HL-60 (cell line): ENCODE measurements around the gene CYTH1.

Source experiments
- DNase-seq, 2 experiments: peaks; one replicate each; pipeline ENCODE4 v3.0.0-alpha.2; 2010 to 2020; ENCODE audit warnings: low read depth in 1 of 2, low spot score in 1 of 2
- H3K27ac ChIP-seq: fragments of 250-450 bp; sonication (Bioruptor Pico); replicated peaks from 2 replicates; pipeline ENCODE4 v1.5.1; 2020; ENCODE audit warnings: mild to moderate bottlenecking, moderate library complexity
- H3K27me3 ChIP-seq: fragments of 250-450 bp; sonication (Bioruptor Pico); 2 replicates; pipeline ENCODE4 v1.5.1; 2021; ENCODE audit warnings: mild to moderate bottlenecking, moderate library complexity; ENCODE audit not compliant: insufficient read depth, poor library complexity, severe bottlenecking
- H3K4me3 ChIP-seq: replicated peaks from 2 replicates; pipeline ENCODE4 v1.5.1; 2011; ENCODE audit warnings: mild to moderate bottlenecking, control low read depth, low read length; ENCODE audit not compliant: insufficient read depth
- CTCF ChIP-seq: IDR thresholded peaks from one replicate; pipeline ENCODE4 v1.5.1; 2011; ENCODE audit warnings: low read length, control low read depth, inconsistent platforms; ENCODE audit not compliant: insufficient read depth
- GABPA ChIP-seq: IDR thresholded peaks from 2 replicates; pipeline ENCODE4 v1.6.1; 2012; ENCODE audit warnings: low read depth
- POLR2AphosphoS5 ChIP-seq: IDR thresholded peaks from 2 replicates; pipeline ENCODE4 v1.6.1; 2012; ENCODE audit warnings: low read depth
- REST ChIP-seq: IDR thresholded peaks from 2 replicates; pipeline ENCODE4 v1.6.1; 2012; ENCODE audit warnings: low read depth; ENCODE audit not compliant: insufficient replicate concordance
- SPI1 ChIP-seq: IDR thresholded peaks from 2 replicates; pipeline ENCODE4 v1.6.1; 2012; ENCODE audit warnings: low read depth, mild to moderate bottlenecking, borderline replicate concordance

Gene CYTH1

DNA sequence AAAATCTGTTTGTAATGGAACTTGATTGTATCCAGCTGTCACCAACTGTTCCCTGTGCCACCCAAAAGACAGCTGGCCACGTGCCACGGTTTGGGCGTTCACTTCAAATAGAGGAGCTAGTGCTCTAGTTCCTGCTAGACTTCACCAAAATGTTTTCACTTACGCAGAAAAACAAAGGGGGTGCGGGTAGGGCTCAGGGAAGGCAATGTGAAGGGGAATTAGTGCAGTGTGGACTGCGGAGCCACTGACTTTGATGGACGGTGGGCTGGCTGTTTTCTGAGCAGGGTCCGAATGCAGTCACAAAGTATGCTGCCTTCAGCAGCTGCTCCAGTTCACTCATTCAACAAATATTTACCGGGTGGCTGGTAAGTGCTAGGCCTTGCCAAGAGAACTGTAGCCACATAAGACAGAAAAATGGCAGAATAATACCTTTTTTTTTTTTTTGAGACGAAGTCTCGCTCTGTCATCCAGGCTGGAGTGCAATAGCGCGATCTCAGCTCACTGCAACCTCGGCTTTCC lies 7.6 kb upstream of the CYTH1 start:
- DNase-seq, result no peak
- H3K27me3 ChIP-seq, result no peaks in the 10 kb centered on the region
- no peak for TF ChIP-seq CTCF
- TF ChIP-seq GABPA, result no peak
- no peak for TF ChIP-seq POLR2AphosphoS5
- no peak for TF ChIP-seq REST
- TF ChIP-seq SPI1, result no peak
- H3K4me3 ChIP-seq, result no peak overlapping the region
- H3K27ac ChIP-seq, result no peak overlapping the region

GRCh38 chr17:78789149-78789662 lies 7.1 kb upstream of the CYTH1 start:
- Histone ChIP-seq H3K27me3 (no peaks in the 10 kb centered on the region), H3K4me3 (no peak overlapping the region), H3K27ac (no peak overlapping the region)
- TF ChIP-seq SPI1 (no peak), REST (no peak), POLR2AphosphoS5 (no peak)
- no peak for DNase-seq

DNA sequence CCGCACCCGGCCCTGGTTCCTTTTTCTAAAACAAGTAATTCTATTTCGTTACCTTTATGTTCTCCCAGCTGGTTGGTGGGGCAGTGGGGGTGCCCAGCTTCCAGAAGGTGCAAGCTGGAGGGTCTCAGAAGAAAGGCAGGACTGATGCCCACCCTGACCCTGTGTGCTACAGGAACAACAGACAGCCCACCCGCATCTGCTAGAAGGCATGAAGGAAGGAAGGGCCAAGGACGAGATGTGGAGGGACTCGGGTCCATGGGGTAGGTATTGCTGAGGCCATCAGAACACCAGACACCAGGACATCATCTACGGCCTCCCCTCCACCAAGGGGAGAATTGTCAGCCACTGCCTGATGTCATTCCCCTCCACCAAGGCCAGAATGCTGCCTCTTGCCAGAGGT lies 6.4 kb upstream of the CYTH1 start:
- no peaks in the 10 kb centered on the region for H3K27me3 ChIP-seq
- DNase-seq, result no peak
- H3K27ac ChIP-seq, result no peak overlapping the region
- TF ChIP-seq SPI1 (no peak), POLR2AphosphoS5 (no peak), GABPA (no peak), CTCF (no peak), REST (no peak)
- no peak overlapping the region for H3K4me3 ChIP-seq
